HCT116 (cell line): ENCODE data around the gene PAK6. TPM values are rescaled to one million over a fixed set of nuclear protein-coding genes. Genes with fewer than 3 reads are reported as not detected.
A peak's percentile ranks its signal among the peaks of the same experiment; 100 is the strongest.

Experiments used
- ATAC-seq: fragments of 200-7000 bp; cut with Tn5 transposase; 2 replicates; pipeline ENCODE4 v1.9.1; 2020; ENCODE audit warnings: mild to moderate bottlenecking, moderate library complexity
- BruUV-seq: library from RNA; stranded (reverse); fragments of 400-500 nt; replicated peaks from 2 replicates; lab custom pipeline; 2021; lab: Mats Ljungman, UMichigan
- CTCF ChIA-PET: fragments of 300-600 bp; sonication (Branson Sonifier 250); formaldehyde crosslinking; loops from one replicate; lab custom pipeline; 2021; ENCODE audit warnings: antibody characterized with exemption; lab: Charles Lee
- POLR2A ChIA-PET: fragments of 300-600, 350-600 bp; sonication (Branson Sonifier 250); formaldehyde crosslinking; loops from one replicate; lab custom pipeline; 2021; ENCODE audit warnings: antibody characterized with exemption; lab: Charles Lee
- RAD21 ChIA-PET, 2 experiments: fragments of 300-600 bp; sonication (Branson Sonifier 250); formaldehyde crosslinking; loops; one replicate each; lab custom pipeline; 2023; ENCODE audit warnings: low total read pairs in 2 of 2; ENCODE audit not compliant: uncharacterized antibody in 2 of 2, unreplicated experiment in 2 of 2, low non-redundant PET in 1 of 2; lab: Charles Lee
- DNase-seq: peaks from one replicate; pipeline ENCODE4 v3.0.0-alpha.2; 2010; ENCODE audit warnings: low read depth, low spot score
- H2AFZ ChIP-seq: fragments of 200-600 bp; shearing (Covaris generic), sonication (generic); 2 replicates; pipeline ENCODE4 v1.6.1; 2017; ENCODE audit warnings: low read depth, mixed run types, mixed read lengths, antibody characterized with exemption, low read length; ENCODE audit not compliant: poor library complexity, severe bottlenecking
- H3K27ac ChIP-seq: 2 replicates; pipeline ENCODE4 v1.5.1; 2012; ENCODE audit warnings: low read depth, low read length
- H3K27me3 ChIP-seq: fragments of 200-600 bp; sonication (generic); 2 replicates; pipeline ENCODE4 v1.6.1; 2016; ENCODE audit warnings: mixed run types, low read length, mixed read lengths; ENCODE audit not compliant: insufficient read depth
- H3K36me3 ChIP-seq, 2 experiments: fragments of 200-500 bp in 1 of 2; fragments of 200-600 bp in 1 of 2; sonication (Bioruptor generic) in 1 of 2; sonication (generic) in 1 of 2; 2 replicates each; pipeline versions ENCODE4 v1.5.1 to v1.6.1; 2014 to 2016; ENCODE audit warnings: low read length in 2 of 2, inconsistent platforms in 1 of 2, mixed read lengths in 1 of 2, mixed run types in 1 of 2; ENCODE audit not compliant: insufficient read depth in 2 of 2, control insufficient read depth in 1 of 2
- H3K4me1 ChIP-seq, 2 experiments: fragments of 200-600 bp in 1 of 2; sonication (generic) in 1 of 2; 2 replicates each; pipeline versions ENCODE4 v1.5.1 to v1.6.1; 2012 to 2017; ENCODE audit warnings: low read length in 2 of 2, inconsistent platforms in 1 of 2, mild to moderate bottlenecking in 1 of 2, mixed read lengths in 1 of 2, mixed run types in 1 of 2, moderate library complexity in 1 of 2; ENCODE audit not compliant: insufficient read depth in 2 of 2, control insufficient read depth in 1 of 2
- H3K4me2 ChIP-seq: fragments of 200-600 bp; sonication (generic); 2 replicates; pipeline ENCODE4 v1.6.1; 2017; ENCODE audit warnings: mixed run types, low read length, mixed read lengths
- H3K4me3 ChIP-seq, 2 experiments: fragments of 200-600 bp in 1 of 2; sonication (generic) in 1 of 2; replicated peaks in 1 of 2; 2 replicates each; pipeline ENCODE4 v1.5.1; 2011 to 2016; ENCODE audit warnings: low read length in 2 of 2, control low read depth in 1 of 2, low read depth in 1 of 2, mild to moderate bottlenecking in 1 of 2, mixed read lengths in 1 of 2, mixed run types in 1 of 2
- H3K79me2 ChIP-seq: fragments of 200-600 bp; sonication (generic); 2 replicates; pipeline ENCODE4 v1.6.1; 2017; ENCODE audit warnings: mild to moderate bottlenecking, mixed run types, low read length, moderate library complexity, mixed read lengths; ENCODE audit not compliant: insufficient read depth
- H3K9ac ChIP-seq: fragments of 200-600 bp; sonication (generic); 2 replicates; pipeline ENCODE4 v1.6.1; 2016; ENCODE audit warnings: low read length, mixed read lengths
- H3K9me2 ChIP-seq: fragments of 200-600 bp; sonication (generic), shearing (Covaris generic); 2 replicates; pipeline ENCODE4 v1.6.1; 2017; ENCODE audit warnings: mixed run types, mild to moderate bottlenecking, moderate library complexity; ENCODE audit not compliant: insufficient read depth
- H3K9me3 ChIP-seq, 2 experiments: fragments of 200-500 bp in 1 of 2; fragments of 200-600 bp in 1 of 2; sonication (Bioruptor generic) in 1 of 2; sonication (generic) in 1 of 2; 2 replicates each; pipeline ENCODE4 v1.6.1; 2014 to 2017; ENCODE audit warnings: low read length in 2 of 2, mixed read lengths in 2 of 2, inconsistent platforms in 1 of 2, low read depth in 1 of 2, mild to moderate bottlenecking in 1 of 2, mixed run types in 1 of 2, moderate library complexity in 1 of 2; ENCODE audit not compliant: control insufficient read depth in 1 of 2, insufficient read depth in 1 of 2
- H4K20me1 ChIP-seq: fragments of 200-600 bp; sonication (generic), shearing (Covaris generic); 2 replicates; pipeline ENCODE4 v1.6.1; 2017; ENCODE audit warnings: mixed run types, mild to moderate bottlenecking, moderate library complexity; ENCODE audit not compliant: insufficient read depth
- CBX3 ChIP-seq: IDR thresholded peaks from 2 replicates; pipeline ENCODE4 v1.6.1; 2012; ENCODE audit warnings: low read depth
- EGR1 ChIP-seq: IDR thresholded peaks from 2 replicates; pipeline ENCODE4 v1.6.1; 2012; ENCODE audit warnings: low read depth
- ELF1 ChIP-seq: IDR thresholded peaks from 2 replicates; pipeline ENCODE4 v1.6.1; 2012; ENCODE audit warnings: low read depth, borderline replicate concordance
- EZH2 ChIP-seq: fragments of 200-600 bp; sonication (generic); IDR thresholded peaks from 2 replicates; pipeline ENCODE4 v1.6.1; 2017; ENCODE audit warnings: antibody characterized with exemption, mixed run types
- FOSL1 ChIP-seq: IDR thresholded peaks from 2 replicates; pipeline ENCODE4 v1.6.1; 2012; ENCODE audit warnings: low read depth
- JUND ChIP-seq: IDR thresholded peaks from 2 replicates; pipeline ENCODE4 v1.6.1; 2012
- MAX ChIP-seq: IDR thresholded peaks from 2 replicates; pipeline ENCODE4 v1.6.1; 2012
- POLR2A ChIP-seq: IDR thresholded peaks from 2 replicates; pipeline ENCODE4 v1.7.0; 2011; ENCODE audit warnings: borderline replicate concordance; ENCODE audit not compliant: insufficient read depth, insufficient read length; ENCODE audit errors: extremely low read depth
- RAD21 ChIP-seq: IDR thresholded peaks from 2 replicates; pipeline ENCODE4 v1.6.1; 2012; ENCODE audit warnings: low read depth, mild to moderate bottlenecking
- REST ChIP-seq: IDR thresholded peaks from 2 replicates; pipeline ENCODE4 v1.6.1; 2012; ENCODE audit warnings: low read depth
- SIN3A ChIP-seq: IDR thresholded peaks from 2 replicates; pipeline ENCODE4 v1.6.1; 2012; ENCODE audit warnings: low read depth
- SP1 ChIP-seq: IDR thresholded peaks from 2 replicates; pipeline ENCODE4 v1.6.1; 2012; ENCODE audit warnings: low read depth
- SRF ChIP-seq: IDR thresholded peaks from 2 replicates; pipeline ENCODE4 v1.6.1; 2012; ENCODE audit warnings: low read depth
- TCF7L2 ChIP-seq: IDR thresholded peaks from 2 replicates; pipeline ENCODE4 v1.7.0; 2011; ENCODE audit warnings: borderline replicate concordance, inconsistent platforms; ENCODE audit not compliant: insufficient read depth, insufficient read length; ENCODE audit errors: extremely low read depth
- ZFX ChIP-seq: fragments of 450-650 bp; IDR thresholded peaks from 2 replicates; pipeline ENCODE4 v1.6.1; 2017
- intact Hi-C: fragments of 100-400 bp; cut with micrococcal nuclease; formaldehyde crosslinking; loops from 2 replicates; pipeline ENCODE4 v1.10.0; 2022
- total RNA-seq: library from RNA; stranded (reverse); gene quantifications from one replicate; pipeline ENCODE4 v1.2.1, GENCODE V29; 2021; ENCODE audit not compliant: unreplicated experiment
- TF ChIP-seq, protein P1 (sequence below), 3 experiments: fragments of 200-600 bp in 1 of 3; sonication (generic) in 1 of 3; IDR thresholded peaks in 2 of 3; conservative IDR thresholded peaks in 1 of 3; 2 replicates each; pipeline ENCODE4 v1.5.1; 2012 to 2017; ENCODE audit warnings: low read depth in 2 of 3, low read length in 2 of 3, antibody characterized with exemption in 1 of 3, borderline replicate concordance in 1 of 3, control low read depth in 1 of 3, mild to moderate bottlenecking in 1 of 3, mixed read lengths in 1 of 3, mixed run types in 1 of 3, moderate library complexity in 1 of 3; ENCODE audit not compliant: insufficient read depth in 1 of 3
- TF ChIP-seq, protein P2 (sequence below): IDR thresholded peaks from 2 replicates; pipeline ENCODE4 v1.6.1; 2012
- TF ChIP-seq, protein P3 (sequence below): IDR thresholded peaks from 2 replicates; pipeline ENCODE4 v1.6.1; 2011; ENCODE audit warnings: mild to moderate bottlenecking, low read length, moderate library complexity; ENCODE audit not compliant: insufficient replicate concordance; ENCODE audit errors: extremely low read depth

Gene PAK6
- total RNA-seq, 1 experiment from 2014 or later: 19.9 TPM

GRCh38 chr15:40323239-40323952, 84.5 kb downstream of the PAK6 start, which contains the start of gene INAFM2:
TSS of gene INAFM2 (plus strand) at chr15:40323692. CDS start at chr15:40324056, 364 bp downstream.
- Histone ChIP-seq H3K9me2 (no peaks in the 10 kb centered on the region), H3K9me3 (no peaks in the 10 kb centered on the region), H3K79me2 (no peaks in the 10 kb centered on the region), H3K4me2 (peak within 1 kb of the TSS; percentile 72), H3K27ac (peak within 1 kb of the TSS; percentile 39; the same call in 1 of the 2 replicates), H2AFZ (no peak within 1 kb of the TSS), H3K4me3 (peak within 1 kb of the TSS; percentile 47 to 58), H3K36me3 (no peaks in the 10 kb centered on the region), H3K4me1 (peaks cover 4 to 18% of the 10 kb centered on the region in 2 experiments; a peak in 3 of 4 replicates), H3K27me3 (no peaks in the 10 kb centered on the region), H4K20me1 (no peaks in the 10 kb centered on the region), H3K9ac (peak within 1 kb of the TSS; percentile 46; the same call in 1 of the 2 replicates)
- POLR2A ChIA-PET: interaction anchor here (1.5 kb wide), 1 partner anchor 16 kb away, joined by 11 read pairs; the partner anchor contains the start of gene CCDC9B
- CTCF ChIA-PET: interaction anchor here (0.6 to 5.3 kb wide), 9 partner anchors 12 to 106 kb away, joined by 3 to 44 read pairs (median 5); partner anchors contain the start of genes CCDC9B and PLCB2
- TF ChIP-seq JUND (no peak), REST (no peak), TCF7L2 (no peak), FOSL1 (no peak), RAD21 (no peak), POLR2A (no peak), MAX (peak; percentile 90), ZFX (peak; percentile 51), EZH2 (no peak), ELF1 (peak; percentile 67), SRF (peak; percentile 72), SIN3A (peak; percentile 60; the same call in 1 of the 2 replicates), EGR1 (no peak), SP1 (peak; percentile 90), CBX3 (no peak)
- TF ChIP-seq, protein P1, sequence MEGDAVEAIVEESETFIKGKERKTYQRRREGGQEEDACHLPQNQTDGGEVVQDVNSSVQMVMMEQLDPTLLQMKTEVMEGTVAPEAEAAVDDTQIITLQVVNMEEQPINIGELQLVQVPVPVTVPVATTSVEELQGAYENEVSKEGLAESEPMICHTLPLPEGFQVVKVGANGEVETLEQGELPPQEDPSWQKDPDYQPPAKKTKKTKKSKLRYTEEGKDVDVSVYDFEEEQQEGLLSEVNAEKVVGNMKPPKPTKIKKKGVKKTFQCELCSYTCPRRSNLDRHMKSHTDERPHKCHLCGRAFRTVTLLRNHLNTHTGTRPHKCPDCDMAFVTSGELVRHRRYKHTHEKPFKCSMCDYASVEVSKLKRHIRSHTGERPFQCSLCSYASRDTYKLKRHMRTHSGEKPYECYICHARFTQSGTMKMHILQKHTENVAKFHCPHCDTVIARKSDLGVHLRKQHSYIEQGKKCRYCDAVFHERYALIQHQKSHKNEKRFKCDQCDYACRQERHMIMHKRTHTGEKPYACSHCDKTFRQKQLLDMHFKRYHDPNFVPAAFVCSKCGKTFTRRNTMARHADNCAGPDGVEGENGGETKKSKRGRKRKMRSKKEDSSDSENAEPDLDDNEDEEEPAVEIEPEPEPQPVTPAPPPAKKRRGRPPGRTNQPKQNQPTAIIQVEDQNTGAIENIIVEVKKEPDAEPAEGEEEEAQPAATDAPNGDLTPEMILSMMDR (IDR thresholded peaks at IDR 0.05 in 2 of 3, conservative IDR thresholded peaks at IDR 0.05 in 1 of 3; ENCODE audit: borderline replicate concordance in 1 of 3, insufficient read depth in 1 of 3, low read depth in 2 of 3, low read length in 2 of 3): peak in 2 of 3 experiments; percentile 27 to 45; a peak in 4 of 6 replicates
- TF ChIP-seq, protein P2, sequence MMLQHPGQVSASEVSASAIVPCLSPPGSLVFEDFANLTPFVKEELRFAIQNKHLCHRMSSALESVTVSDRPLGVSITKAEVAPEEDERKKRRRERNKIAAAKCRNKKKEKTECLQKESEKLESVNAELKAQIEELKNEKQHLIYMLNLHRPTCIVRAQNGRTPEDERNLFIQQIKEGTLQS: no peak
- TF ChIP-seq, protein P3, sequence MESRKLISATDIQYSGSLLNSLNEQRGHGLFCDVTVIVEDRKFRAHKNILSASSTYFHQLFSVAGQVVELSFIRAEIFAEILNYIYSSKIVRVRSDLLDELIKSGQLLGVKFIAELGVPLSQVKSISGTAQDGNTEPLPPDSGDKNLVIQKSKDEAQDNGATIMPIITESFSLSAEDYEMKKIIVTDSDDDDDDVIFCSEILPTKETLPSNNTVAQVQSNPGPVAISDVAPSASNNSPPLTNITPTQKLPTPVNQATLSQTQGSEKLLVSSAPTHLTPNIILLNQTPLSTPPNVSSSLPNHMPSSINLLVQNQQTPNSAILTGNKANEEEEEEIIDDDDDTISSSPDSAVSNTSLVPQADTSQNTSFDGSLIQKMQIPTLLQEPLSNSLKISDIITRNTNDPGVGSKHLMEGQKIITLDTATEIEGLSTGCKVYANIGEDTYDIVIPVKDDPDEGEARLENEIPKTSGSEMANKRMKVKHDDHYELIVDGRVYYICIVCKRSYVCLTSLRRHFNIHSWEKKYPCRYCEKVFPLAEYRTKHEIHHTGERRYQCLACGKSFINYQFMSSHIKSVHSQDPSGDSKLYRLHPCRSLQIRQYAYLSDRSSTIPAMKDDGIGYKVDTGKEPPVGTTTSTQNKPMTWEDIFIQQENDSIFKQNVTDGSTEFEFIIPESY: no peak
- ATAC-seq (peak; percentile 92), DNase-seq (peak; percentile 81)
- intact Hi-C loops: no loop called here
- RAD21 ChIA-PET: interaction anchor here in 1 of 2 experiments (1.0 to 1.4 kb wide), 2 partner anchors 15 to 44 kb away, joined by 3 read pairs; no protein-coding TSS in a partner anchor
- BruUV-seq: no TSS peak
